Stimulated activated CD4-positive, alpha-beta T cell treated with anti-CD3 and anti-CD28 coated beads, Interleukin-15, amount 100 ng/mL, for 24 hours (primary cell): Measurements from ENCODE around the gene FAM171A2.
"Not testable (repeated sequence)": the region's sequence is repeated elsewhere in the genome, so short reads cannot be mapped to it uniquely, and the experiment has no call there.

Source experiments
- DNase-seq: peaks from one replicate; pipeline ENCODE4 v3.0.0-alpha.2; 2020

FAM171A2 gene

GRCh38 chr17:44363613-44364159, at the start of gene FAM171A2:
TSS of gene FAM171A2 (minus strand) at chr17:44363853. CDS start at chr17:44363714, 139 bp downstream.
- peak; percentile 75 for DNase-seq

- no peak for DNase-seq
Measured at GRCh38 chr17:44409309-44410028, 45.8 kb upstream of the FAM171A2 start.

- no peak for DNase-seq
Measured at GRCh38 chr17:44408786-44409185, 45.1 kb upstream of the FAM171A2 start.

GRCh38 chr17:44402564-44403172, 39.0 kb upstream of the FAM171A2 start:
- DNase-seq: no peak

- DNase-seq: no peak
Measured at GRCh38 chr17:44400226-44400847, 36.7 kb upstream of the FAM171A2 start.

GRCh38 chr17:44398692-44399691, 35.3 kb upstream of the FAM171A2 start:
- no peak for DNase-seq

GRCh38 chr17:44397479-44398440, 34.1 kb upstream of the FAM171A2 start:
- DNase-seq: no peak

- no peak for DNase-seq
Measured at GRCh38 chr17:44396946-44397345, 33.3 kb upstream of the FAM171A2 start.

GRCh38 chr17:44394833-44395232, 31.2 kb upstream of the FAM171A2 start:
- no peak for DNase-seq

- not testable (repeated sequence) for DNase-seq
Measured at GRCh38 chr17:44394112-44394511, 30.5 kb upstream of the FAM171A2 start.

GRCh38 chr17:44390250-44390870, 26.7 kb upstream of the FAM171A2 start:
- DNase-seq: no peak

- DNase-seq: no peak
Measured at GRCh38 chr17:44389723-44390202, 26.1 kb upstream of the FAM171A2 start.

GRCh38 chr17:44389281-44389680, 25.6 kb upstream of the FAM171A2 start, which contains the start of gene ITGA2B:
TSS of gene ITGA2B (minus strand) at chr17:44389649. CDS start at chr17:44389473, 176 bp downstream.
- DNase-seq: no peak

GRCh38 chr17:44387804-44388203, 24.2 kb upstream of the FAM171A2 start:
- DNase-seq: no peak

GRCh38 chr17:44386182-44386525, 22.5 kb upstream of the FAM171A2 start:
- no peak for DNase-seq

GRCh38 chr17:44385287-44386181, 21.9 kb upstream of the FAM171A2 start:
- DNase-seq: peak; percentile 90

- DNase-seq: no peak
Measured at GRCh38 chr17:44384823-44385286, 21.2 kb upstream of the FAM171A2 start.

- DNase-seq: no peak
Measured at GRCh38 chr17:44384281-44384822, 20.7 kb upstream of the FAM171A2 start.

GRCh38 chr17:44383861-44384260, 20.2 kb upstream of the FAM171A2 start:
- no peak for DNase-seq
